Measurements from ENCODE around the gene TOLLIP. TPM values are rescaled to one million over a fixed set of nuclear protein-coding genes. Genes with fewer than 3 reads are reported as not detected.

Gene TOLLIP
- total and polyA plus RNA-seq, 4 donors = 29.0 to 83.4 (median 50.8) TPM

- peaks cover 85% of the 10 kb centered on the region for H3K36me3 ChIP-seq (ENCODE audit: control insufficient read depth, insufficient read depth, low read length)
- no peaks in the 10 kb centered on the region for H3K27me3 ChIP-seq (ENCODE audit: control insufficient read depth, insufficient read depth, low read length)
- peaks cover 5% of the 10 kb centered on the region for H3K4me1 ChIP-seq (ENCODE audit: control insufficient read depth, insufficient read depth, low read length)
- H3K4me3 ChIP-seq (ENCODE audit: low read depth, low read length) = no peak overlapping the region
- no peak for DNase-seq (ENCODE audit: low read depth in 4 of 6, low spot score in 6 of 6)
- no peaks in the 10 kb centered on the region for H3K9me3 ChIP-seq (ENCODE audit: control insufficient read depth, insufficient read depth, low read length)
- H3K27ac ChIP-seq (ENCODE audit: low read depth, low read length) = no peak overlapping the region
- WGBS (ENCODE audit: insufficient coverage) = 95% methylated on average over 23 of the region's 23 CpGs
Observed at GRCh38 chr11:1285316-1285744, 24.1 kb downstream of the TOLLIP start.

- Histone ChIP-seq H3K36me3 (ENCODE audit: control insufficient read depth, insufficient read depth, low read length) (peaks cover 85% of the 10 kb centered on the region), H3K4me3 (ENCODE audit: low read depth, low read length) (no peak overlapping the region), H3K4me1 (ENCODE audit: control insufficient read depth, insufficient read depth, low read length) (peaks cover 5% of the 10 kb centered on the region), H3K27ac (ENCODE audit: low read depth, low read length) (no peak overlapping the region), H3K27me3 (ENCODE audit: control insufficient read depth, insufficient read depth, low read length) (no peaks in the 10 kb centered on the region), H3K9me3 (ENCODE audit: control insufficient read depth, insufficient read depth, low read length) (no peaks in the 10 kb centered on the region)
- no peak for DNase-seq (ENCODE audit: low read depth in 4 of 6, low spot score in 6 of 6)
- 99% methylated on average over 8 of the region's 8 CpGs for WGBS (ENCODE audit: insufficient coverage)
Observed at GRCh38 chr11:1283906-1284305, 25.5 kb downstream of the TOLLIP start.

GRCh38 chr11:1283091-1283511, 26.3 kb downstream of the TOLLIP start:
- no peak for DNase-seq (ENCODE audit: low read depth in 4 of 6, low spot score in 6 of 6)
- Histone ChIP-seq H3K27me3 (ENCODE audit: control insufficient read depth, insufficient read depth, low read length) (no peaks in the 10 kb centered on the region), H3K36me3 (ENCODE audit: control insufficient read depth, insufficient read depth, low read length) (peaks cover 85% of the 10 kb centered on the region), H3K4me1 (ENCODE audit: control insufficient read depth, insufficient read depth, low read length) (peaks cover 5% of the 10 kb centered on the region), H3K27ac (ENCODE audit: low read depth, low read length) (no peak overlapping the region), H3K9me3 (ENCODE audit: control insufficient read depth, insufficient read depth, low read length) (no peaks in the 10 kb centered on the region), H3K4me3 (ENCODE audit: low read depth, low read length) (no peak overlapping the region)
- WGBS (ENCODE audit: insufficient coverage) = 95% methylated on average over 18 of the region's 18 CpGs

GRCh38 chr11:1281974-1282365, 27.5 kb downstream of the TOLLIP start:
- 45% methylated on average over 3 of the region's 3 CpGs for WGBS (ENCODE audit: insufficient coverage)
- no peaks in the 10 kb centered on the region for H3K27me3 ChIP-seq (ENCODE audit: control insufficient read depth, insufficient read depth, low read length)

GRCh38 chr11:1281326-1281973, 28.0 kb downstream of the TOLLIP start:
- 82% methylated on average over 25 of the region's 33 CpGs for WGBS (ENCODE audit: insufficient coverage)
- no peak for DNase-seq (ENCODE audit: low read depth in 4 of 6, low spot score in 6 of 6)
- Histone ChIP-seq H3K27me3 (ENCODE audit: control insufficient read depth, insufficient read depth, low read length) (no peaks in the 10 kb centered on the region), H3K27ac (ENCODE audit: low read depth, low read length) (no peak overlapping the region), H3K4me1 (ENCODE audit: control insufficient read depth, insufficient read depth, low read length) (peaks cover 5% of the 10 kb centered on the region), H3K36me3 (ENCODE audit: control insufficient read depth, insufficient read depth, low read length) (peaks cover 91% of the 10 kb centered on the region), H3K4me3 (ENCODE audit: low read depth, low read length) (no peak overlapping the region), H3K9me3 (ENCODE audit: control insufficient read depth, insufficient read depth, low read length) (no peaks in the 10 kb centered on the region)

More at GRCh38 chr11:1281974-1282365, 27.5 kb downstream of the TOLLIP start:
- peaks cover 5% of the 10 kb centered on the region for H3K4me1 ChIP-seq (ENCODE audit: control insufficient read depth, insufficient read depth, low read length)
- H3K27ac ChIP-seq (ENCODE audit: low read depth, low read length) = no peak overlapping the region
- DNase-seq (ENCODE audit: low read depth in 4 of 6, low spot score in 6 of 6) = no peak
- no peaks in the 10 kb centered on the region for H3K9me3 ChIP-seq (ENCODE audit: control insufficient read depth, insufficient read depth, low read length)
- no peak overlapping the region for H3K4me3 ChIP-seq (ENCODE audit: low read depth, low read length)
- H3K36me3 ChIP-seq (ENCODE audit: control insufficient read depth, insufficient read depth, low read length) = peaks cover 88% of the 10 kb centered on the region

- H3K4me3 ChIP-seq (ENCODE audit: low read depth, low read length) = no peak overlapping the region
- no peaks in the 10 kb centered on the region for H3K9me3 ChIP-seq (ENCODE audit: control insufficient read depth, insufficient read depth, low read length)
- H3K4me1 ChIP-seq (ENCODE audit: control insufficient read depth, insufficient read depth, low read length) = peaks cover 5% of the 10 kb centered on the region
- no peak for DNase-seq (ENCODE audit: low read depth in 4 of 6, low spot score in 6 of 6)
- 89% methylated on average over 34 of the region's 46 CpGs for WGBS (ENCODE audit: insufficient coverage)
- H3K36me3 ChIP-seq (ENCODE audit: control insufficient read depth, insufficient read depth, low read length) = peaks cover 90% of the 10 kb centered on the region
- H3K27ac ChIP-seq (ENCODE audit: low read depth, low read length) = no peak overlapping the region
- H3K27me3 ChIP-seq (ENCODE audit: control insufficient read depth, insufficient read depth, low read length) = no peaks in the 10 kb centered on the region
Observed at GRCh38 chr11:1280116-1281035, 29.1 kb downstream of the TOLLIP start.

- Histone ChIP-seq H3K27me3 (ENCODE audit: control insufficient read depth, insufficient read depth, low read length) (no peaks in the 10 kb centered on the region), H3K27ac (ENCODE audit: low read depth, low read length) (no peak overlapping the region), H3K36me3 (ENCODE audit: control insufficient read depth, insufficient read depth, low read length) (peaks cover 90% of the 10 kb centered on the region), H3K4me3 (ENCODE audit: low read depth, low read length) (no peak overlapping the region), H3K9me3 (ENCODE audit: control insufficient read depth, insufficient read depth, low read length) (no peaks in the 10 kb centered on the region), H3K4me1 (ENCODE audit: control insufficient read depth, insufficient read depth, low read length) (peaks cover 5% of the 10 kb centered on the region)
- no peak for DNase-seq (ENCODE audit: low read depth in 4 of 6, low spot score in 6 of 6)
- 91% methylated on average over 14 of the region's 14 CpGs for WGBS (ENCODE audit: insufficient coverage)
Observed at GRCh38 chr11:1279674-1280055, 29.8 kb downstream of the TOLLIP start.

- Histone ChIP-seq H3K27me3 (ENCODE audit: control insufficient read depth, insufficient read depth, low read length) (no peaks in the 10 kb centered on the region), H3K27ac (ENCODE audit: low read depth, low read length) (no peak overlapping the region), H3K4me3 (ENCODE audit: low read depth, low read length) (no peak overlapping the region), H3K36me3 (ENCODE audit: control insufficient read depth, insufficient read depth, low read length) (peaks cover 88% of the 10 kb centered on the region), H3K9me3 (ENCODE audit: control insufficient read depth, insufficient read depth, low read length) (no peaks in the 10 kb centered on the region), H3K4me1 (ENCODE audit: control insufficient read depth, insufficient read depth, low read length) (peaks cover 5% of the 10 kb centered on the region)
- WGBS (ENCODE audit: insufficient coverage) = 97% methylated on average over 35 of the region's 40 CpGs
- DNase-seq (ENCODE audit: low read depth in 4 of 6, low spot score in 6 of 6) = no peak
Observed at GRCh38 chr11:1278766-1279673, 30.4 kb downstream of the TOLLIP start.

- Histone ChIP-seq H3K9me3 (ENCODE audit: control insufficient read depth, insufficient read depth, low read length) (no peaks in the 10 kb centered on the region), H3K27ac (ENCODE audit: low read depth, low read length) (no peak overlapping the region), H3K4me3 (ENCODE audit: low read depth, low read length) (no peak overlapping the region), H3K27me3 (ENCODE audit: control insufficient read depth, insufficient read depth, low read length) (no peaks in the 10 kb centered on the region), H3K36me3 (ENCODE audit: control insufficient read depth, insufficient read depth, low read length) (peaks cover 86% of the 10 kb centered on the region), H3K4me1 (ENCODE audit: control insufficient read depth, insufficient read depth, low read length) (peaks cover 5% of the 10 kb centered on the region)
- WGBS (ENCODE audit: insufficient coverage) = 88% methylated on average over 25 of the region's 27 CpGs
- no peak for DNase-seq (ENCODE audit: low read depth in 4 of 6, low spot score in 6 of 6)
Observed at GRCh38 chr11:1277936-1278512, 31.4 kb downstream of the TOLLIP start.

Data from spinal cord (tissue), 10 donors.